ENCODE measurements around the gene TMEM62. TPM values are rescaled to one million over a fixed set of nuclear protein-coding genes. Genes with fewer than 3 reads are reported as not detected.

Gene TMEM62
- total and polyA plus RNA-seq, 7 donors, result 10.2 to 35.2 (median 27.4) TPM

DNA sequence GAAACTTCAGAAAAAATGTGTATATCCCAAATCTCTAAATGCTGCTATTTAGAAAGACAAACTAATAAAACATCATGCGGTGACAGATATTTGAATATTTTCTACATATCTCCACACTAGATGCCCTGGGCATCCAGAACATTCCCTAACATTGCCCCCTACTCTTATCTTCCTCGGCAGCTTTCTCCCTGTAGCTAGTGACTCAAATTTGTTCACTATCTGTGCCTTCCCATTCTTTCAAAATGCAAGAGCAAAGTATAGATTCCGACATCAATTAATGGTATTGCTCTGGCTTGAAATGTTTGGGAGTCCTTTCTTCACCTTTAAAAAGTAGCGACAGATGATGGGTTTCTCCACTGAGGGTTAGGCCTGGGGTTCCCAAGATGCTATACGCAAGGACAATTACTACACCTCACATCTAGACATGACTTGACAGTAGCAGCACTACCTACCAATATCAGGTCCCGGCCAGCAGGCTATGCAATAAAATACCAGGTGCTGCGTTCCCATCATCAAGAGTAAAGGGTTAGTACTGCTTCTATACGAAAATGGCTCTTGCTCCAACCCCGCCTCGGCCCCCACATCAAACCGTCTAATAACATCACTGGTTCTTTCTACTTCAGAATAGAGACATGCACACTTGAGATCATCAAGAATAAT, 28.2 kb upstream of the TMEM62 start:
- 12% methylated on average over 11 of the region's 11 CpGs for WGBS, 2 donors

DNA sequence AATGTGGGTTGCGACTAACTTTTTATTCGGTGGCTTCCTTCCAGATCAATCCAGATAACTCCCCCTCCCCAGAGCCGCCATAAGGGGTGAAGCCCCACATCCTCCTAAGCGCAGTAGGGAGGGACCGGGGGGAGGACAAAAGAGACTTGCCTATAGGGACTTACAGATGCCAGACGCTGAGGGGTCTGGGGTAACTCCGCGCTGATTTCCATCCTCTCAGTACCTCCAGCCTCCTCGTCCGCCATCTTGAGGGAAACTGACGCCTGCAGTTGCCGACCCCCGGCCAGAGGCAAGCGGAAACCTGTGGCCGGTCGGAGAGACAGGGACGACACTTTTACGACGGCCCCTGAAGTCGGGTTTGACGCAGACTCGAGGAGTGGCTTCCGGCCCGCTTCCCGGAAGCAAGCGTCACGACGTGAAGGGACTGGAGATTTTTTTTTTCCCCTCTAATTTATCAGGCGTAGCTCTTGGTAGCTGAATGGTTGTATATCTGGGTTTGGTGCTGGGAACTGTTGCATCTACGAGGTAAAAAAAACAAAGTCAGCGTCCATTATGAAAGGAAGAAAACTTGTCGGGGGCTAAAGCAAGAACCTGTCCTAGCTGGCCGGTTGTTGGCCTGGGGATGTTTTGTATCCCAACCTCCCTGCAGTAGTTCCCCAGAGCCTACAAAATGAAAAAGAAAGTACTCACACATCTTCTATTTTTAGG, 27.5 kb upstream of the TMEM62 start, which contains the start of gene UBR1:
UBR1 (minus strand) TSS at position 261 of the 708 bp plus-strand sequence; CDS start at position 245, 16 bp downstream.
- peaks cover 0 to 15% (median under 1%) of the 10 kb centered on the region in 4 donors for H3K36me3 ChIP-seq
- peak within 1 kb of the TSS; percentile 65 to 86 (median 72) for H3K4me3 ChIP-seq
- H3K9me3 ChIP-seq, result no peaks in the 10 kb centered on the region
- peak within 1 kb of the TSS; percentile 86 to 88 (median 86) for H3K27ac ChIP-seq
- intact Hi-C loops (cut with DNase I), result loop anchor here (2.0 to 10.0 kb wide), 3 partner anchors 27 to 371 kb away; partner anchors contain the start of genes CCNDBP1, CDAN1 and TMEM62
- peak; percentile 73 to 89 (median 86) for TF ChIP-seq POLR2AphosphoS5 (IDR thresholded peaks at IDR 0.05)
- TF ChIP-seq, protein P1, sequence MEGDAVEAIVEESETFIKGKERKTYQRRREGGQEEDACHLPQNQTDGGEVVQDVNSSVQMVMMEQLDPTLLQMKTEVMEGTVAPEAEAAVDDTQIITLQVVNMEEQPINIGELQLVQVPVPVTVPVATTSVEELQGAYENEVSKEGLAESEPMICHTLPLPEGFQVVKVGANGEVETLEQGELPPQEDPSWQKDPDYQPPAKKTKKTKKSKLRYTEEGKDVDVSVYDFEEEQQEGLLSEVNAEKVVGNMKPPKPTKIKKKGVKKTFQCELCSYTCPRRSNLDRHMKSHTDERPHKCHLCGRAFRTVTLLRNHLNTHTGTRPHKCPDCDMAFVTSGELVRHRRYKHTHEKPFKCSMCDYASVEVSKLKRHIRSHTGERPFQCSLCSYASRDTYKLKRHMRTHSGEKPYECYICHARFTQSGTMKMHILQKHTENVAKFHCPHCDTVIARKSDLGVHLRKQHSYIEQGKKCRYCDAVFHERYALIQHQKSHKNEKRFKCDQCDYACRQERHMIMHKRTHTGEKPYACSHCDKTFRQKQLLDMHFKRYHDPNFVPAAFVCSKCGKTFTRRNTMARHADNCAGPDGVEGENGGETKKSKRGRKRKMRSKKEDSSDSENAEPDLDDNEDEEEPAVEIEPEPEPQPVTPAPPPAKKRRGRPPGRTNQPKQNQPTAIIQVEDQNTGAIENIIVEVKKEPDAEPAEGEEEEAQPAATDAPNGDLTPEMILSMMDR (IDR thresholded peaks at IDR 0.05), result no peak
- TF ChIP-seq POLR2A (IDR thresholded peaks at IDR 0.05), result peak; percentile 38 to 45
- peak in 2 of 4 donors; percentile 27 to 46 for TF ChIP-seq EP300 (IDR thresholded peaks at IDR 0.05)
- peaks cover 0 to 32% (median 19%) of the 10 kb centered on the region in 4 donors for H3K4me1 ChIP-seq
- no peaks in the 10 kb centered on the region for H3K27me3 ChIP-seq
- WGBS, 2 donors, result 0% methylated on average over 33 of the region's 33 CpGs
- DNase-seq, result peak; percentile 96

More for the DNA sequence above, 28.2 kb upstream of the TMEM62 start:
- peaks cover 0 to 22% (median 4%) of the 10 kb centered on the region in 4 donors for H3K36me3 ChIP-seq
- peaks cover 0 to 32% (median 19%) of the 10 kb centered on the region in 4 donors for H3K4me1 ChIP-seq
- TF ChIP-seq, protein P1 (IDR thresholded peaks at IDR 0.05), result no peak
- TF ChIP-seq POLR2A (IDR thresholded peaks at IDR 0.05), result no peak
- TF ChIP-seq EP300 (IDR thresholded peaks at IDR 0.05), result no peak
- no peak for TF ChIP-seq POLR2AphosphoS5 (IDR thresholded peaks at IDR 0.05)
- H3K4me3 ChIP-seq, result peak overlapping the region; percentile 65 to 86 (median 72)
- DNase-seq, result no peak
- H3K27me3 ChIP-seq, result no peaks in the 10 kb centered on the region
- no peaks in the 10 kb centered on the region for H3K9me3 ChIP-seq
- H3K27ac ChIP-seq, result peak overlapping the region; percentile 86 to 88 (median 86)
- intact Hi-C loops (cut with DNase I), result loop anchor here (2.0 to 10.0 kb wide), 3 partner anchors 28 to 370 kb away; partner anchors contain the start of genes CCNDBP1, CDAN1 and TMEM62

DNA sequence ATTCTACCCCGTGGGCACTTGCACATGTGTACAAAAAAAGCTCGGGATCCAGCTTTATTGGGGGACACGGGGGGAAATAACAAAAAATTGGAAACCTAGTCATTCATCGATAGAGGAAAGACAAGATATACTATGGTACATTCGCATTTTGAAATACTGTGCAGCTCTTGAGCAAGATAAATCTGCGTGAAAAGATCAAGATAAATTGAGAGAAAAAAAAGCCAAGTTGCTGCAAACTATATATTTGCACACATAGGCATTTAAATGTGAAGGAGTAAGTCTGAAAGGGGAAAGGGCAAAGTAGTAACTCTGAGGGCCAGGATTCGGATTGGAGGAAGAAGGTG, 26.9 kb upstream of the TMEM62 start:
- Histone ChIP-seq H3K4me3 (peak overlapping the region; percentile 65 to 86 (median 72)), H3K4me1 (peaks cover 0 to 32% (median 19%) of the 10 kb centered on the region in 4 donors), H3K27me3 (no peaks in the 10 kb centered on the region), H3K27ac (peak overlapping the region; percentile 86 to 88 (median 86)), H3K9me3 (no peaks in the 10 kb centered on the region), H3K36me3 (peaks cover 0 to 9% (median 0%) of the 10 kb centered on the region in 4 donors)
- DNase-seq, result no peak
- intact Hi-C loops (cut with DNase I), result loop anchor here (10.0 kb wide), 2 partner anchors 78 to 372 kb away; partner anchors contain the start of genes CCNDBP1 and CDAN1
- 19 to 26% methylated on average over 7 of the region's 7 CpGs for WGBS, 2 donors
- TF ChIP-seq POLR2AphosphoS5 (IDR thresholded peaks at IDR 0.05) (no peak), EP300 (IDR thresholded peaks at IDR 0.05) (no peak), POLR2A (IDR thresholded peaks at IDR 0.05) (no peak)
- TF ChIP-seq, protein P1 (IDR thresholded peaks at IDR 0.05), result no peak

DNA sequence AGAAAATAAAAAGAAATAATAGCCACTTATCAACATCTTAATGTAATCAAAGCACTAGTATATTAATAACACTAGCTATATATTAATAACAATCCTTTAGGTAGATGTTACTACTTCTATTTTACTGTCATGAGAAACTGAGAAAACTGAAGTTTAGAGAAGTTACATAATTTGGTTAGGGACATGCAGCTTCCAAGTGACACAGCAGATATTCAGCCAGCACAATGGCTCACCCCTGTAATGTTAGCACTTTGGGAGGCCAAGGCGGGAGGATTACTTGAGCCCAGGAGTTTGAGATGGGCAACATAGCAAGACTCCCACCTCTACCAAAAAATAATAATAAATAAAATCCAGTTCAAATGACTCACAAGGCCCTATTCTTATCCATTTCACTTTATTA, 25.6 kb upstream of the TMEM62 start:
- Histone ChIP-seq H3K9me3 (no peaks in the 10 kb centered on the region), H3K27me3 (no peaks in the 10 kb centered on the region), H3K36me3 (no peaks in the 10 kb centered on the region), H3K27ac (no peak overlapping the region), H3K4me3 (no peak overlapping the region), H3K4me1 (peaks cover 0 to 32% (median 19%) of the 10 kb centered on the region in 4 donors)
- DNase-seq, result no peak
- 88 to 96% methylated on average over 1 of the region's 1 CpG for WGBS, 2 donors
- TF ChIP-seq, protein P1 (IDR thresholded peaks at IDR 0.05), result no peak
- TF ChIP-seq POLR2A (IDR thresholded peaks at IDR 0.05) (no peak), POLR2AphosphoS5 (IDR thresholded peaks at IDR 0.05) (no peak)
- intact Hi-C loops (cut with DNase I), result loop anchor here (10.0 kb wide), 2 partner anchors 77 to 373 kb away; partner anchors contain the start of genes CCNDBP1 and CDAN1
